ENCODE measurements around the gene RAPGEF5.

The RAPGEF5 gene

GRCh38 chr7:22356701-22357310 is at the start of gene RAPGEF5:
TSS of gene RAPGEF5 (minus strand) at chr7:22357154. CDS start at chr7:22357060, 94 bp downstream.
- DNase-seq = no peak

GRCh38 chr7:22406715-22407114 is 49.8 kb upstream of the RAPGEF5 start:
- DNase-seq = no peak

DNA sequence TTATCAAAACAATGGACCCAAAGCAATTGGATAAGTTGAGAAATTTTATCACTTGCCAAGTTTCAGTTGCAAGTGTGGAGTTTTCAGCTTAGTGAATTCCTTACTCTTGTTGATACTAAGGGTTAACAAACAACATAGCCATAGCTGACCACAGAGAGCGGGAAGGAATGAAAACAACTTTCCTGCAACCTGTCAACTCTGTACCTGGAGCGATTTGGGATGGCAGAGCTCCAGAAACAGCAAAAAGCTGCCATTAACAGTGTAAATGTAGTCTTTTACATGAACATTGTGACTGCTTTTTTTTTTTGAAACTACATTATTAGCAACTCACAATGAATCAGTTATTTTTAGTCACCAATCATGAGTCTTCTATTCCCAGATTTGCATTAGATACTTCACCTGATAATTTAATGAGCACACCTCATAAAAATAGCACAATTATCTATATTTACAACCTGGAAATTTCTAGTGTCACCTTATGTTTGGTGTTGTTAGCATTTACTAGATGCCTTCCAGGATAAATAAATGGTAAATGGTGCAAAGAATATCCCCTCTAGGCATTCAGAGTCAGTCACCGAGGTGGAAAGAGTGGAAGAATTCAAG is 47.6 kb upstream of the RAPGEF5 start:
- DNase-seq = no peak

GRCh38 chr7:22403344-22403743 is 46.4 kb upstream of the RAPGEF5 start:
- DNase-seq = no peak

GRCh38 chr7:22402250-22402649 is 45.3 kb upstream of the RAPGEF5 start:
- DNase-seq = peak; percentile 9

GRCh38 chr7:22400936-22401553 is 44.1 kb upstream of the RAPGEF5 start:
- no peak for DNase-seq

DNA sequence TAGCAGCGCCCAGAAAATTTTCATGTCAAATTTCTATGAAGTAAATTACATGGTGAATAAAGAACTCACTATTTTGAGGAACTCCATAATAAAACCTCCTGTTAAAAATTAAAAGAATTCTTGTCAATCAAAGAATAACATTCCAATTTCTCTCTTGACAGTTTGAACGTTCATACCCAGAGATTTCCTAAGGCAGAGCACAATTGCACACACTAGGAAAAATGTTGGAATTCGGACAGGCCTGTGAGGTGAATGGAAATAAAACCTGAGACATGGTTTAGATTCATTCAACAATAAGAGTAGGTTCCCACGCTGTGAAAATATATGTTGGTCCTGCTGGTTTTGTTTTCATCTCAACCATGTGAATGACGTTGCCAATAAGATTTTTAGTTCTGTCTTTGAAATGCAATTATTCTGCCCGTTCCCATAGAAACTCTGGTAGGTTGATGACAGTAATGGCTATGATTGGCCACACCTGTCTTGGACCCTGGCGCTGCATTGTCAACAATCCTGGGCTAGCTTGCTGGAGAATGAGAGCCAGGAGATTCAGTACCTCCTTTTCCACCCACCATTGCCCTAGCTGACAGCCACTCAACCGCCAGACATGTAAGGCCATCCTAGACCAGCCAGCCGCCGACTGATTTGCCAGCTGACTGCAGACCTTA is 43.3 kb upstream of the RAPGEF5 start:
- no peak for DNase-seq

DNA sequence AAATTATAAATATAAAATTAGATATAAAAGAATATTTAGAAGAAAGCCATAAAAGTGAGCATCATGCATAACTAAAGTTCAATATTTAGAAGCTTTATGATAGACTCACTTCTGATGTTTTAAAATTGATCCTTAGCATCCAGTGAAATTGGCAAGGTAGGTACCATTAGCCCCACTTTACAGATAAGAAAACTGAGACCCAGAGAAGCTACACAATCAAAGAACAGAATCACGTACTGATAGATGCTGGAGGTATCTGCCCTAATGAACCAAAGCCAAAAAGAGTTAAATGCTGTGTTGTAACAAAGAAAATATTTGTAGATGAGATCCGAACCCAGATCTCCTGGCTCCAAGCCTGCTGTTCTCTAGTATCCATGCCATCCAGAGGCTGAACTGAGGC is 42.6 kb upstream of the RAPGEF5 start:
- no peak for DNase-seq

DNA sequence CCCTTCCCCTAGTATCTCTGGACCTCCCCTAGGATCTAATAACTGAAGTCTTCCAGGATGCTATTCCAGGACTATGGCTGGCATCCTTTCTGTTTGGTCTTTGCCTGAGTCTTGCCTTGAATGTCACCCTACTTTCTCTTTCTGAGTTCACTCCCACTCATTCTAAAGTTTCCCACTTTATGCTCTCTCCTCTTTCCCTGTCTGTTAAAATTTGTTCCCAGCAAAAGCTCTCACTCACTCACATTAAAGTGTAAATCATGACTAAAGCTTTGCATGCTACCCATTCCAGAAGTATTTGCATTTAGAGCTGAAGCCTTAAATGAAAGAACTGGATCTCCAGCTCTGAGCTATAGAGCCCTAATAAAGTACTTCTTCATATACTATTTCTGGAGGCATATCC is 42.1 kb upstream of the RAPGEF5 start:
- no peak for DNase-seq

- DNase-seq = no peak
Observed at GRCh38 chr7:22397981-22398380, 41.0 kb upstream of the RAPGEF5 start.

DNA sequence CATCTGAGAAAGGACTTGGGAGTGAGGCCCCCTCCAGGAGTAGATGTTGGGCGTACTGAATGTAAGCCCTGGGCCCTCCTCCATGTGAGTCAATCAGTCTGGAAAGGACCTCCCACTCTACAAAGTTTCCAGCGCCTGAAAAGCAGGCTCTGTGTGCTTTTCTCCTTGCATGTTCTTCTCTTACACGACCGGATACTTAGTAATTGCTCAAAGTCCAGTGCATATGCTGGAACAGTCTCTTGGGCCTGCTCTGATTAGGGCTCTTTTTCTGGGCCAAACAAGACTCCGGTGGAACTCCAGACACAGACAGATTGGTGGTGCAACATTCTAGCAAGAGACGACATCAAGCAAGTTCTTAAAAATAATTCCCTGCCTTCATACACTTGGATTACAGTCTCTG is 38.3 kb upstream of the RAPGEF5 start:
- DNase-seq = no peak

DNA sequence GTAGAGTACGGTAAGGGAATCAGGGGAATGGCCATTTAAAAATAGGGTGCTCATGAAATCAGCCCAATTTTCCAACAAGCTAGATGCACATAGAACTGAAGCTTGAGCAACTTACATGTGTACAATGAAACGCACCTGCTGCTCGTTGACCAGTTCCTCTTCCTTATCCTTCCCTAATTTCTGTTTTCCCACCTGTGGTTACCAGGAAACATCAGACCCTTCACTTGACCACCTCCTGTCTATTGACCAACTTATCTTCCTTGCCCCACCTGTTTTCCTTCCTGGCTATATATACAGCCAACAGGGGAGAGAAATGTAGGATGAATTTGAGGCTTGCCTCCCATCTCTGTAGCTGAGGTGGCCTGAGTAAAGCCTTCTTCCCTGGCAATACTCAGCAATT is 37.8 kb upstream of the RAPGEF5 start:
- no peak for DNase-seq

DNA sequence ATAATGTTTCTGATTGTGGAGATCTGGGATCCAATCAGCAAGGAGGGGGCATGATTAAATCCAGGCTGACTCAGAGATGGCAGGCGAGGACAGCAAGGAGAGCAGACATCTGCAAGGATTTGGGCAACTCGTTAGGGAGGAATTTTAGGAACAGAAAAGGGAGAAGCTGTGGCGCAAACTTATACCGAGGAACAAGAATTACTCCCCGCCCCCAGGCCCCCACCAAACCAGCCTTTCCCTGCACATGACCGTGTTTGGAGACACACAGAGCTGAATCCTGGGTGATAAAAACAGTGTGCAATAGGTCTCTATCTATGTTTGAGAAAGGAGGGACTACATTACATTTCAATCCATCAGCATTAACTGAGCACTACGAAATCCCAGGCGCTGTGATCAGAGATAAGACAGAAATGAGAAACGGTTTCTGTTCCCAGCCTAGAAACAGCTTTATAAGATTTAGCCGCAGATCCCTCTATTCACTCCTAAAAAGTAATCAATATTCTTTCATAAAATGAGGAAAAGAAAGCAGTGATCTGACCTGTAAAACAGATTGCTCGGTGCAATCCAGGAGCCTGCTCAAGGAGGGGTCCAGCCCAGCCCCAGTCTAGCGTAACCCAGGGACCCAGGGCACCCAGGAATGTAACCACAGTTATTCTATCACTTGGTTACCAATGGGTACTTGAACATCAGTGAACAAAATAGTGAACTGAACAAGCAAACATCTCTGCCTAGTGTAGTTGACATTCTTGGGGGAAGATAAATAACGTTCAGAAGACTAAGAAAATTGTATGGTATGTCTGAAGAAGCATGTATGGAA is 37.2 kb upstream of the RAPGEF5 start:
- DNase-seq = no peak

GRCh38 chr7:22390516-22390915 is 33.6 kb upstream of the RAPGEF5 start:
- DNase-seq = no peak

DNA sequence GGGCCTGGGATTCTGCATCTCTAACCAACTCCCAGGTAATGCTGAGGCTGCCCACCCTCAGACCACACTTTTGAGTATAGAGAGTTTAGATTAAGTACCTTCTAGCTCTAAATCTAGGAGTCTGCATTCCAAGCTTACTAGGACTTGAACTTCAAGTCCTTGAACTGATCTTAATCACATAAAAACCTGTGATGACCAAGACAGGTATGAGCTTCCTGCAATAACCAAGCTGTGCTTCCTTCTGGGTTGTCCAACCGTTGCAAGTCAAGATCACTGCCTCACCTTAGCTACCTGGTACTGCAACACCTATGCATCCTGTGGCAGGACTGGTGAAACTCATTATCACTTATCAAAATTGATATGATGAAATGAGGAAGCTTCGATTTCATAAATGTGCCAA is 32.9 kb upstream of the RAPGEF5 start:
- DNase-seq = no peak

DNA sequence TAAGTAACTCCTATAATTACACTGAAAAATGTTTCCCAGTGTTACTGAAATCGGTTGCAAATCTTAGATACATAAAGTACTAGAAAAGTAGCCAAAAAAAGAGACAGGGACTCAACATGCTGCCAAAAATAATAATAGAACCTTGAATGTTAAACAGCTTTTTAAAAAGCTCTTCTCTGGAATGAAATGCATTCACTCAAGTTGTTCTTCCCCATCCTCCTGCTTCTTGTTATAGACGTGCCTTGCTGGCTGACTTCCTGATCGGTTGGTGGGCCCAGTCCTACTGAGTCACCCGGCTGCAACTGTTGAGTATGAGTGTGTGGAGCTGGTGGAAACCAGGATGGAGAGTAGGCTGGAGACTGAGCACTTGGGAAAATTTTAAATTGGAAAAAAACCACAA is 30.6 kb upstream of the RAPGEF5 start:
- no peak for DNase-seq

GRCh38 chr7:22386865-22387264 is 29.9 kb upstream of the RAPGEF5 start:
- no peak for DNase-seq

GRCh38 chr7:22386206-22386858 is 29.4 kb upstream of the RAPGEF5 start:
- no peak for DNase-seq

DNA sequence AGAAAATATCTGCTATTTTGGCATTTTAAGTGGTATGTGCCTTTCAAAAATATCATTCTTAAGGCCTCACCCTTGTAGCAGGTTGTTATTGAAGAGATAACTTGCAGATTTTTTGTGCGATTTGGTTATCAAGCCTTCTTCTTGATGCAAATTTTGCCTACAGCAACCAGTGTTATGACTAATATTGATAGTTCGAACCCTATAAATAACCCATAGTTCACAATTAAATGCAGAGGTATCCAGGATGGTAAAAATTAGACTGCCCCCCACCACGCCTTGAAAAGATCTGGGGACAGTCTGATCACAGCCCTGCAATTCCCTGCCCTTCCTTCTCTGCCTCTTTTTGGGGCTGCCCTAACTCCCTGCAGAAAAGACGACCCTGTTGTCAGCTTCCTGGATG is 28.4 kb upstream of the RAPGEF5 start:
- DNase-seq = no peak

DNA sequence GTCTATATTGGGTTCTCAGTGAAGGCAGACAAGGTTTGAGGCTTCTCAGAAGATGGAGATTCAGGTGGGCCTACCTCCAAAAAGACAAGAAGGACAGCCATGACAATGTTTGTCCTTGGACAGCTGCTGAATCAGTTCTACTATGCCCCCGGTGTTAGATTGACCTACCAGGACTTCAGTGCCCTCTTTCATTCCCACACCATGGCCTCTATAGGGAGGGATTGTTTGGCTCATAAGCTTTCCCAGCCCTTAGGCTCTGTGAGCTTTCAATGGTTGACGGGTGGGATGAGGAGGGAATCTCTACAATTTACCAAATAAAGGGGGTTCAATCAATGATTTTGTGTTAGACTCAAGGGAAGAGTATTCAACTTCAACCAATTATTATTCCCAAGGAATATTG is 23.4 kb upstream of the RAPGEF5 start:
- no peak for DNase-seq

GRCh38 chr7:22378199-22378980 is 21.4 kb upstream of the RAPGEF5 start:
- no peak for DNase-seq

- DNase-seq = no peak
Observed at GRCh38 chr7:22377703-22378102, 20.7 kb upstream of the RAPGEF5 start.
